IPS DF 4.7 (cell line): ENCODE measurements around the gene ASXL1.
"Not testable (repeated sequence)": the region's sequence is repeated elsewhere in the genome, so short reads cannot be mapped to it uniquely, and the experiment has no call there.

ENCODE experiments used
- DNase-seq: peaks from one replicate; pipeline ENCODE4 v3.0.0-alpha.2; 2013; ENCODE audit warnings: low spot score; ENCODE audit errors: extremely low read depth

The ASXL1 gene

GRCh38 chr20:32336918-32337347, 21.2 kb upstream of the ASXL1 start:
- no peak for DNase-seq

DNA sequence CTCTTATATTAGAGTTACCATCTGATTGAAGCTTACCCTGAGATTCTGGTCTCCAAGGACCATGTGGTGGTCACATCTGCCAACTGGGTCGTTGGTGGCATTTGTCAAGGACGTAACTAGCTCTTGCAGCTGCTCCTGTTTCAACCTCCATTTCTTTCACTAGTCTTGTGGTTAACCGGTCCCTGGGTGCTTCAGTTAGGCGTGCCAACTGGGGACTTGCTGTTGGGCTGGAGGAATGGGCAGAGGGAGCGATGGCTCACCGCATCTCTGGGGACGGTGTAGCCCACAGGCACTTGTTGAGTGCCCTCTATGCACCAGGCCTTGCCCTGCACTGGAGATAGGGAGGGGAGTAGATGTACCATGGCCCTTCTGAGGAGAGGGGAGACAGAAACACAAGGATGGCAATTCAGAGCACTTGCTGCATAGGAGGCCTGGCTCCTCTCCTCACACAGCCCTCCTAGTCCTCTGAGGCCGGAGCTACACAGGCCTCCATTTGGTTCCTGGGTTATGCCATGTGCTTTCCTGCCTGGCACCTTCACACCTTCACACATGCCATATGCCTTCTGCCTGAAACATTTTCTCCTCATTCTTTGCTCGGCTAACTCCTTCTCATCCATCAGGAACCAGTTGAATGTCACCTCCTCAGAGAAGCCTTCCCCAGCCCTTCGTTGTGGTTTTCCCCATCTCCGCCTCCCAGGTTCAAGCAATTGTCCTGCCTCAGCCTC, 20.0 kb upstream of the ASXL1 start:
- no peak for DNase-seq

GRCh38 chr20:32338665-32339064, 19.5 kb upstream of the ASXL1 start:
- no peak for DNase-seq

GRCh38 chr20:32339116-32339515, 19.0 kb upstream of the ASXL1 start:
- no peak for DNase-seq

- DNase-seq = not testable (repeated sequence)
Observed at GRCh38 chr20:32341053-32341452, 17.1 kb upstream of the ASXL1 start.

DNA sequence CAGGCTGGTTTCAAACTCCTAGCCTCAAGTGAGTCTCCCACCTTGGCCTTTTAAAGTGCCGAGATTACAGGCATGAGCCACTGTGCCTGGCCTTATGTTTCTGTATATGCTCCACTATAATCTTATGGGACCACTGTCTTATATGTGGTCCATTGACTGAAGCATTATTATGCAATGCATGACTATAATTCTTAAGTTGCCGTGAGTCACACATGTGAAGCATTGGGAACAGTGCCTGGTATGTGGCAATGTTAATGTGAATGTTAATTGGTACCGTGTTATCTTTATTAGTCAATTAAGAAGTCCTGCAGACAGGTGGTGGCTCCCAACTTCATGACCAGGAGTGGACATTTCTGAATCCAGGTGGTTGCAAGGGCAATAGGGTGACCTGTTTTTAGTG, 14.7 kb upstream of the ASXL1 start:
- DNase-seq = no peak

- no peak for DNase-seq
Observed at GRCh38 chr20:32344835-32345506, 13.2 kb upstream of the ASXL1 start.

DNA sequence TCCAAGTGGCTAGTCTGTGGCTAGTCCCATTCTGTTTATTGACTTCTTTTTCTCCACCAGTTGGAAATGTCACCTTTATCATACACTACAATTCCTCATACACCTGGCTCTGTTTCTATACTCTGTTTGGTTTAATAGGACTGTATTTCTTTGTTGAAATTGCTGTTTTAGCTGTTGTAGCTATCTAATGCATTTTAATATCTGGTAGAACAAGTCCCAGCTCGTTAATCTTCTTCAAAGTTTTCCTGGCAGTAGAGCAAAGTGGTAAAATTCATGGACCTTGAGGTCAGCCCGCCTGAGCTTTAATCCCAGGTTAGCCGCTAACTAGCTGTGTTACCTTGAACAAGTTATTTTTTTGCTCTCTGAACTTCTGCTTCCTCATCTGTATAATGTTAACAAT, 9.9 kb upstream of the ASXL1 start:
- DNase-seq = no peak

GRCh38 chr20:32350421-32350820, 7.7 kb upstream of the ASXL1 start:
- no peak for DNase-seq

DNA sequence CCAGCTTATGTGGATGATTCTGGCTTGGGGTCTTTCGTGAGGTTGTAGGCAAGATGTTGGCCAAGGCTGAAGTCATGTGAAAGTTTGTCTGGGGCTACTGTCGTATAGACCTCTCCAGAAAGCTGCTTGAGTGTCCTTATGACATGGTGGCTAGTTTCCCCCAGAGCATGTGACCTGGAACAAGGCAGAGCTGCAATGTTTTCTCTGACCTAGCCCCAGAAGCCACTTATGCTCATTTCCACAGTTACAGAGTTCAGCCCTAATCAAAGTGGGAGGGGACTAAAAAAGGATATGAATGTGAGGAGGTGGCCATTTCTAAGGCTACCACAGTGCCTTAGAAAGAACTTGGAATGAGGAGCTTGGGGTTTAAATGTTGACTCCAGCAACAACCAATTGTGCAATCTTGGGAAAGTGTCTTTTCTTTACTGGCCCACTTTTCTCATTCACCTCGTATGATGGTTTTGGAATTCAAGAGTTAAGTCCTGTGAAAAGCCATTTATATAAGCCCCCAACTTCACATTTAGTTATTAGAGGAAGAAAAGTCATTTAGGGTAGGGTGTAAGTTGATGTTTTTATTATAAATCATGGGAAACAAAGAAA, 5.9 kb upstream of the ASXL1 start:
- no peak for DNase-seq

GRCh38 chr20:32353848-32354496, 4.2 kb upstream of the ASXL1 start:
- no peak for DNase-seq

DNA sequence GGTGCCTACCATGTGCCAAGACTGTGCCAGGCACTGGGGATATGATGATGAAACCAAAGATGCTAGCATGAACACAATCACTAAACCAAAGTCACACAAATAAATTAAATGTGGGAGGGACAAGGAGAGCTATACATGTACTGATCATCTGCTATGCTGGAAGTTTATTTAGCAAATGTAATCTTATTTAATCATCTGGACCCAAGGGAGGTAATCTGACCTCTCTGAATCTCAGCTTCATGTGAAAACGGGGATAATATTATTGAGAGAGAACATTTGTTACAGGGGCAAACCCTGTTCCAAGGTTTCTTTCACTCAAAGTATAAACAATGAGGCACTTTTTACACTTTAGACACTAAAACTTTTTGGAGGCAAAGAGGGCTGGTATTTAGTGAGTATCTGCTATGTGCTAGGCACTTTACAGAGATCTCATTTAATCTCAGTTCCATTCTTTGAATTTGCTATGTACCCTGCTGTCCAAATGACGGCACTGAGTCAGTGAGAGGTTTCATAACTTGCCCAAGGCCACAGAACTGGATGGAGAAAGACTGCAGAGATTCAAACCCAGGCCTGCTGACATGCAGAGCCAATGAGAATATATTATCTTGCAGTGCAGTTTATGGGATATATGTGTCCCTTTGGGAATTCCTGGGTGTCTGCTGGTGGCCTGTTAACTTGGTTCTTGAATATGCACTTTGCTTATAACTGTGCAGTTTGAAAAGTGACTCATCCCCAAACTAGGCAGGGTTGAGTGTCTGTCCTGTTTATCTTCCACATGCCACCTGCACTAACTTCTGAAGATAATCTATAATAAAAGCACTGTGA, 3.3 kb upstream of the ASXL1 start:
- no peak for DNase-seq

- DNase-seq = no peak
Observed at GRCh38 chr20:32355417-32355841, 2.7 kb upstream of the ASXL1 start.

- not testable (repeated sequence) for DNase-seq
Observed at GRCh38 chr20:32355907-32356621, 2.1 kb upstream of the ASXL1 start.

GRCh38 chr20:32356622-32357374, 1.3 kb upstream of the ASXL1 start:
- DNase-seq = no peak

DNA sequence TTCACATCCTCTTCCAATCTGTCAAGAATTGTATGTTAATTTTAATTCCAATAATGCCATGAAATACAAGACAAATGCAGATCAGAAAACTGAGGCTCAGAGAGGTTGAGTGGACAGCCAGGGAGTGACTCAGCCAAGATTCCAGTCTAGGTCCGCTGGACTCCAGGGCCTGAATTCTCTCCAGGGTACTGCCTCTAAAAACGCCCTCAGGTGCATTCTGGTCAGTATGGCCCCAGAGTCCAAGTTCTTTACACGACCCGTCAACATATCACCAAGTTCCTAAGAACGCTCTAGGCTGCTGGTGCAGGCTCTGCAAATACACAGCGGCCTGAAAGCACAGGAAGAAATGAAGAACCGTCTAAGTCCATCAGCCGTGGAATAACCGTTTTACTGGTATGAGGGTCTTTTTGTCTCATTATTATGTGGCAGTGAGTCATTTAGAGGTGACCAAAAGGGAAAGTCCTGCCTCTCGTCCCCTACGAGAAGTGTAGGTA, 709 bp upstream of the ASXL1 start:
- no peak for DNase-seq

DNA sequence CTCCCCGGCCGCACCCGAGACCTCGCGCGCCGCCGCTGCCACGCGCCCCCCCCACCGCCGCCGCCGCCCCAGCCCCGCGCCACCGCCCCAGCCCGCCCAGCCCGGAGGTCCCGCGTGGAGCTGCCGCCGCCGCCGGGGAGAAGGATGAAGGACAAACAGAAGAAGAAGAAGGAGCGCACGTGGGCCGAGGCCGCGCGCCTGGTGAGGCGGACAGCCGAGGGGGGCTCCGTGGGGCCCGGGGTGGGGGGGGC, 426 bp downstream of the ASXL1 start:
- no peak for DNase-seq

GRCh38 chr20:32358883-32359632, 927 bp downstream of the ASXL1 start:
- DNase-seq = peak; percentile 82

DNA sequence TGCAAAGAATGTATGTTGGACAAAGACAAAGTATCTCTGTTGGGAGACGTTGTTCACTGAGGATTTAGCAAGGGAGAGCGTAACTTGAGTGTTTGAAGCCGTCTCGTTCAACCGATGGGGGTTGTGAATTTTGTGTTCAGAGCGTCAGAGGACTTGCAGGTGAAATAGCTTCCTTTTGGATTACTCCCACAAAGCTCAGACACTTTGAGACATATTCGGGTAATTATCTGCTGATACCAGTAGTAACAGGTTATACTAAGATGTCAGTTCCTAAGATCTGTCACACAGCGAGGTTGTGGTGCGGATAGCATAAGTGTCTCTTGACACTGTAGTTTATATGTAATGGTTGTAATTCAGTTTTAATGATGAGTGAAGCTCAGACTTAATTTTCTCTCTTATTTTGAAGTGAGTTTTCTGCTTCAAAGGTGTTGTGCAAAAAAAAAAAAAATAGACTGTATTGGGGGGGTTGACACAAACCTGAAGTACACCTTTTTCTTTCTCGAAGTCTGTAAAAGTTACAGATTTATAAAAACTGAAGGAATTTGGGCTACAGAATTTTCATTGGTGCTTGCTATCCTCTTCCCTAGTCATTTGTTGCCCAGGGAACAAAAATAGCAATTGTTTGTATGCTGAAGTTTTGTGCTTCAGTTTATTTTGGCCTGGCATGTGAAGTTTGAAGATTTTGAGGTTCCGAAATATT, 1.7 kb downstream of the ASXL1 start:
- no peak for DNase-seq
